ENCODE measurements around the gene KANSL1. TPM values are rescaled to one million over a fixed set of nuclear protein-coding genes. Genes with fewer than 3 reads are reported as not detected.

KANSL1 gene
- total RNA-seq, 1 donor from 2014 or later, result 122 TPM

DNA sequence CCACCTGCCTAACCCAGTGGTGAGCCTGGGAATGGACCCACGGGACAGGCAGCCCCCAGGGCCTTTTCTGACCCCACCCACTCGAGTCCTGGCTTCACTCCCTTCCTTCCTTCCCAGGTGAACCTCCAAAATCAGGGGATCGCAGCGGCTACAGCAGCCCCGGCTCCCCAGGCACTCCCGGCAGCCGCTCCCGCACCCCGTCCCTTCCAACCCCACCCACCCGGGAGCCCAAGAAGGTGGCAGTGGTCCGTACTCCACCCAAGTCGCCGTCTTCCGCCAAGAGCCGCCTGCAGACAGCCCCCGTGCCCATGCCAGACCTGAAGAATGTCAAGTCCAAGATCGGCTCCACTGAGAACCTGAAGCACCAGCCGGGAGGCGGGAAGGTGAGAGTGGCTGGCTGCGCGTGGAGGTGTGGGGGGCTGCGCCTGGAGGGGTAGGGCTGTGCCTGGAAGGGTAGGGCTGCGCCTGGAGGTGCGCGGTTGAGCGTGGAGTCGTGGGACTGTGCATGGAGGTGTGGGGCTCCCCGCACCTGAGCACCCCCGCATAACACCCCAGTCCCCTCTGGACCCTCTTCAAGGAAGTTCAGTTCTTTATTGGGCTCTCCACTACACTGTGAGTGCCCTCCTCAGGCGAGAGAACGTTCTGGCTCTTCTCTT, 196.8 kb downstream of the KANSL1 start:
- no peak for DNase-seq (ENCODE audit: extremely low spot score in 2 of 2)
- Histone ChIP-seq H3K36me3 (no peaks in the 10 kb centered on the region), H3K27ac (no peak overlapping the region), H3K27me3 (no peaks in the 10 kb centered on the region), H3K9me3 (no peaks in the 10 kb centered on the region), H3K4me3 (no peak overlapping the region), H3K4me1 (no peaks in the 10 kb centered on the region)
- intact Hi-C loops (cut with DNase I), result no loop called here
- no peak for TF ChIP-seq POLR2A (IDR thresholded peaks at IDR 0.05)
- TF ChIP-seq, protein P1, sequence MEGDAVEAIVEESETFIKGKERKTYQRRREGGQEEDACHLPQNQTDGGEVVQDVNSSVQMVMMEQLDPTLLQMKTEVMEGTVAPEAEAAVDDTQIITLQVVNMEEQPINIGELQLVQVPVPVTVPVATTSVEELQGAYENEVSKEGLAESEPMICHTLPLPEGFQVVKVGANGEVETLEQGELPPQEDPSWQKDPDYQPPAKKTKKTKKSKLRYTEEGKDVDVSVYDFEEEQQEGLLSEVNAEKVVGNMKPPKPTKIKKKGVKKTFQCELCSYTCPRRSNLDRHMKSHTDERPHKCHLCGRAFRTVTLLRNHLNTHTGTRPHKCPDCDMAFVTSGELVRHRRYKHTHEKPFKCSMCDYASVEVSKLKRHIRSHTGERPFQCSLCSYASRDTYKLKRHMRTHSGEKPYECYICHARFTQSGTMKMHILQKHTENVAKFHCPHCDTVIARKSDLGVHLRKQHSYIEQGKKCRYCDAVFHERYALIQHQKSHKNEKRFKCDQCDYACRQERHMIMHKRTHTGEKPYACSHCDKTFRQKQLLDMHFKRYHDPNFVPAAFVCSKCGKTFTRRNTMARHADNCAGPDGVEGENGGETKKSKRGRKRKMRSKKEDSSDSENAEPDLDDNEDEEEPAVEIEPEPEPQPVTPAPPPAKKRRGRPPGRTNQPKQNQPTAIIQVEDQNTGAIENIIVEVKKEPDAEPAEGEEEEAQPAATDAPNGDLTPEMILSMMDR (IDR thresholded peaks at IDR 0.05), result no peak
- no peak for TF ChIP-seq POLR2AphosphoS5 (IDR thresholded peaks at IDR 0.05; ENCODE audit: insufficient read depth in 1 of 2, low read depth in 1 of 2)

DNA sequence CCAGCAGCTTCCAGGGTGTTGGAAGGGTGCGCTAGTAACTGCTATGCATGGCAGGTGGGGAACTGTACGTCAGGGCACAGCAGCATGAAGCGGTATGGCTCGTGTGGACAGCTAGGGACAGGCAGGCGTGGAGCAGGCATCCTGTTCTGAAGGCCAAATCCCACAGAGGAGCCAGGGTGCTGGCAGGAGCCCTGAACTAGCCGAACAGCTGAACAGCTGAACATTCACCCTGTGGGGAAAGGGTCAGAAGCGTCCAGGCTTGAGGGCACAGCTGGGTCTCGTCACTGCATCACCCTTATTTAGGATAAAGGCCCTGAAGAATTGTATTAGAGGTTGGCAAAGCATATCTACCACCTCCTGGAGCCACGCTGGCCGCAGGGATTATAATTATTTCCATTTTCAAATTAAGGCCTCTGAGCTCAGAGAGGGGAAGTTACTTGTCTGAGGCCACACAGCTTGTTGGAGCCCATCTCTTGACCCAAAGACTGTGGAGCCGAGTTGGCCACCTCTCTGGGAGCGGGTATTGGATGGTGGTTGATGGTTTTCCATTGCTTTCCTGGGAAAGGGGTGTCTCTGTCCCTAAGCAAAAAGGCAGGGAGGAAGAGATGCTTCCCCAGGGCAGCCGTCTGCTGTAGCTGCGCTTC, 197.5 kb downstream of the KANSL1 start:
- no peaks in the 10 kb centered on the region for H3K9me3 ChIP-seq
- DNase-seq (ENCODE audit: extremely low spot score in 2 of 2), result no peak
- H3K4me1 ChIP-seq, result no peaks in the 10 kb centered on the region
- H3K36me3 ChIP-seq, result no peaks in the 10 kb centered on the region
- intact Hi-C loops (cut with DNase I), result no loop called here
- H3K4me3 ChIP-seq, result no peak overlapping the region
- no peak for TF ChIP-seq POLR2A (IDR thresholded peaks at IDR 0.05)
- no peak for TF ChIP-seq POLR2AphosphoS5 (IDR thresholded peaks at IDR 0.05; ENCODE audit: insufficient read depth in 1 of 2, low read depth in 1 of 2)
- TF ChIP-seq, protein P1 (IDR thresholded peaks at IDR 0.05), result no peak
- H3K27ac ChIP-seq, result no peak overlapping the region
- H3K27me3 ChIP-seq, result no peaks in the 10 kb centered on the region

DNA sequence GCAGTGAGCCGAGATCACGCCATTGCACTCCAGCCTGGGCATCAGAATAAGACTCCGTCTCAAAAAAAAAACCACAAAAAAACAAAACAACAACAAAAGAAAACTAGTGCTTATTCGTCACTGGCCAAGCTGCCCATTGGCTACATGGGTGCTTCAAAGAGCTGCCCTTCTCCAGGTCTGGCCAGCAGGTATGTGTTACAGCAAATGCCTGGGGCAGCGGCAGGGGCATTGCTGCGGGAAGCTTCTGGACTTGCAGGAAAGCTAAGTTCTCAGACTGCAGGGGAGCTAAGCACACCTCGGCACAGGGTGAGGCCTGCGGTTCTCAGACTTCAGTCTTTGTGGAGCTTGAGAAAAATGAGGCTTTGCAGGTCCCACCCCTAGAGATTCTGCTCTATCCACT, 198.2 kb downstream of the KANSL1 start:
- Histone ChIP-seq H3K27me3 (no peaks in the 10 kb centered on the region), H3K27ac (no peak overlapping the region), H3K36me3 (no peaks in the 10 kb centered on the region), H3K4me3 (no peak overlapping the region), H3K9me3 (no peaks in the 10 kb centered on the region), H3K4me1 (no peaks in the 10 kb centered on the region)
- no peak for DNase-seq (ENCODE audit: extremely low spot score in 2 of 2)
- intact Hi-C loops (cut with DNase I), result no loop called here
- TF ChIP-seq, protein P1 (IDR thresholded peaks at IDR 0.05), result no peak
- TF ChIP-seq POLR2A (IDR thresholded peaks at IDR 0.05) (no peak), POLR2AphosphoS5 (IDR thresholded peaks at IDR 0.05; ENCODE audit: insufficient read depth in 1 of 2, low read depth in 1 of 2) (no peak)

DNA sequence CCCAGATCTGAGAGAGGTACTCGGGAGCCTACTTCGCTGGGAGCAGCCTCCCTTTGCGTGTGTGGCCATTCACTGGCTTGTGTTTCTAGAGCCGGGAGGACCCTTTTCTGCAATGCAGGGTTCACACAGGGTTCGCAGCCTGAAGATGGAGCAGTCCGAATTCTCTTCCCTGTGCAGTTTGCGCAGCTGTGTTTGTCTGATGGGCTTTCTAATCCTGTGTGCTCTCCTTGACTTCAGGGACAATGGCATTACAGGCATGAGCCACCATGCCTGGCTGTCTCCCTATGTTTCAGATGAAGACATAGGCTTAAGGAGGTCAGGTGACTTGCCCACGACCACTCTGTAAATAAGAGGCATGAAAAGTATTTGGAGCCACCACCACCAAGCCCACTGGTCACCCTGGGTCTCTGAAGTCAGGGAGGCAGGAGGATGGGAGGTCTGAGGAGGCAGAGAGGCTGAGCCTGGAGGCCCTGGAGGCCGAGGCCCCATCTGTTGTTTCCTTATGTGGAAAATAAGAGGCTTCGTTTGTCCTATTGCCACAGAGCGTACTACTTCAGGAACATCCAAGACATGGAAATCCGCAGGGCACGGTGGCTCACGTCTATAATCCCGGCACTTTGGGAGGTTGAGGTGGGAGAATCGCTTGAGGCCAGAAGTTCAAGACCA, 199.1 kb downstream of the KANSL1 start:
- no peaks in the 10 kb centered on the region for H3K36me3 ChIP-seq
- TF ChIP-seq, protein P1 (IDR thresholded peaks at IDR 0.05), result no peak
- TF ChIP-seq POLR2AphosphoS5 (IDR thresholded peaks at IDR 0.05; ENCODE audit: insufficient read depth in 1 of 2, low read depth in 1 of 2) (no peak), POLR2A (IDR thresholded peaks at IDR 0.05) (no peak)
- no peaks in the 10 kb centered on the region for H3K27me3 ChIP-seq
- no peaks in the 10 kb centered on the region for H3K9me3 ChIP-seq
- H3K4me3 ChIP-seq, result no peak overlapping the region
- DNase-seq (ENCODE audit: extremely low spot score in 2 of 2), result no peak
- no peaks in the 10 kb centered on the region for H3K4me1 ChIP-seq
- intact Hi-C loops (cut with DNase I), result no loop called here
- H3K27ac ChIP-seq, result no peak overlapping the region

DNA sequence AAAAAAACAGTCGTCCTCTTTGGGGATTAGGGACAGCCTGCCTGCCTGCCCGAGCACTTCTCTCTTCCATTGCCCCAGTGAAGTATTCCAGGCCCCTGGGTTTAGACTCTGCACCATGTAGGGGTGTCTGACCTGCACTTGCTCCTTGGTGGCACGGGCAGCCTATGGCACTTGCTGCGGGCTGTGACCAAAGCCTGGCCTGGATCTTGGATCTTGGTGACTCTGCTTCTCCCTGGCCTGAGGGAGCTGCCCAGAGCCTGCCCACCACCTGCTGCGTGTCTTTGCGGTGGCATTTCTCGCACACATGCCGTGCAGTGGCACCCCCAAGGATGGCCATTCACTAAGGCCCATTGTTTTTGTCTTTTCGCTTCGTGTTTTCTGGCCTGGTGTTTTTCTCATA, 200.3 kb downstream of the KANSL1 start:
- no peak for DNase-seq (ENCODE audit: extremely low spot score in 2 of 2)
- H3K4me3 ChIP-seq, result no peak overlapping the region
- intact Hi-C loops (cut with DNase I), result no loop called here
- no peaks in the 10 kb centered on the region for H3K27me3 ChIP-seq
- H3K27ac ChIP-seq, result no peak overlapping the region
- no peaks in the 10 kb centered on the region for H3K4me1 ChIP-seq
- TF ChIP-seq POLR2A (IDR thresholded peaks at IDR 0.05) (no peak), POLR2AphosphoS5 (IDR thresholded peaks at IDR 0.05; ENCODE audit: insufficient read depth in 1 of 2, low read depth in 1 of 2) (no peak)
- TF ChIP-seq, protein P1 (IDR thresholded peaks at IDR 0.05), result no peak
- H3K9me3 ChIP-seq, result no peaks in the 10 kb centered on the region
- no peaks in the 10 kb centered on the region for H3K36me3 ChIP-seq

Measured in vagina (tissue), 2 donors.